H9 (cell line): ENCODE results near the gene C1orf94. TPM values are rescaled to one million over a fixed set of nuclear protein-coding genes. Genes with fewer than 3 reads are reported as not detected.

Source experiments
- DNase-seq: peaks from one replicate; pipeline ENCODE4 v3.0.0-alpha.2; 2017
- H2AFZ ChIP-seq: one replicate; pipeline ENCODE4 v1.6.1; 2013; ENCODE audit warnings: mild to moderate bottlenecking, low read length, control low read depth, moderate library complexity
- H2AK5ac ChIP-seq: 2 replicates; pipeline ENCODE4 v1.6.1; 2013; ENCODE audit warnings: low read length, control low read depth, mixed read lengths; ENCODE audit not compliant: insufficient read length
- H2BK120ac ChIP-seq: one replicate; pipeline ENCODE4 v1.6.1; 2013; ENCODE audit warnings: low read depth, mild to moderate bottlenecking, low read length, control low read depth, inconsistent platforms; ENCODE audit not compliant: poor library complexity, severe bottlenecking
- H2BK12ac ChIP-seq: 2 replicates; pipeline ENCODE4 v1.6.1; 2013; ENCODE audit warnings: low read length, control low read depth, mixed read lengths, low read depth; ENCODE audit not compliant: insufficient read length
- H2BK15ac ChIP-seq: 2 replicates; pipeline ENCODE4 v1.6.1; 2013; ENCODE audit warnings: low read depth, low read length, control low read depth
- H2BK20ac ChIP-seq: one replicate; pipeline ENCODE4 v1.6.1; 2013; ENCODE audit warnings: low read depth, mild to moderate bottlenecking, low read length, control low read depth, inconsistent platforms; ENCODE audit not compliant: poor library complexity, severe bottlenecking
- H2BK5ac ChIP-seq: 2 replicates; pipeline ENCODE4 v1.6.1; 2013; ENCODE audit warnings: low read length, control low read depth, mixed read lengths; ENCODE audit not compliant: insufficient read length
- H3K14ac ChIP-seq: 2 replicates; pipeline ENCODE4 v1.6.1; 2013; ENCODE audit warnings: low read length, control low read depth; ENCODE audit not compliant: insufficient read depth
- H3K18ac ChIP-seq: 2 replicates; pipeline ENCODE4 v1.6.1; 2013; ENCODE audit warnings: low read depth, mild to moderate bottlenecking, mixed read lengths, low read length, control low read depth; ENCODE audit not compliant: insufficient read length
- H3K23ac ChIP-seq: 2 replicates; pipeline ENCODE4 v1.6.1; 2013; ENCODE audit warnings: low read length, control low read depth, mixed read lengths, low read depth; ENCODE audit not compliant: insufficient read length
- H3K23me2 ChIP-seq: 2 replicates; pipeline ENCODE4 v1.6.1; 2013; ENCODE audit warnings: low read depth, mild to moderate bottlenecking, mixed read lengths, low read length, control low read depth; ENCODE audit not compliant: insufficient read length, poor library complexity, severe bottlenecking
- H3K27ac ChIP-seq: 2 replicates; pipeline ENCODE4 v1.5.1; 2013; ENCODE audit warnings: low read length, control low read depth, mixed read lengths, low read depth; ENCODE audit not compliant: insufficient read length
- H3K27me3 ChIP-seq: 2 replicates; pipeline ENCODE4 v1.6.1; 2013; ENCODE audit warnings: low read length, control low read depth, inconsistent platforms; ENCODE audit not compliant: insufficient read depth
- H3K4ac ChIP-seq: 2 replicates; pipeline ENCODE4 v1.6.1; 2013; ENCODE audit warnings: low read depth, mild to moderate bottlenecking, control low read depth, inconsistent platforms, low read length, moderate library complexity
- H3K4me1 ChIP-seq: 2 replicates; pipeline ENCODE4 v1.6.1; 2013; ENCODE audit warnings: low read length, control low read depth, inconsistent platforms; ENCODE audit not compliant: insufficient read depth
- H3K4me2 ChIP-seq: 2 replicates; pipeline ENCODE4 v1.6.1; 2013; ENCODE audit warnings: low read length, control low read depth, mixed read lengths; ENCODE audit not compliant: insufficient read length, insufficient read depth
- H3K56ac ChIP-seq: 2 replicates; pipeline ENCODE4 v1.6.1; 2013; ENCODE audit warnings: low read depth, mild to moderate bottlenecking, mixed read lengths, low read length, control low read depth; ENCODE audit not compliant: insufficient read length
- H3K79me1 ChIP-seq: 2 replicates; pipeline ENCODE4 v1.6.1; 2013; ENCODE audit warnings: low read depth, mild to moderate bottlenecking, moderate library complexity, low read length, control low read depth, inconsistent platforms; ENCODE audit not compliant: insufficient read depth, poor library complexity, severe bottlenecking
- H3K79me2 ChIP-seq: 2 replicates; pipeline ENCODE4 v1.6.1; 2013; ENCODE audit warnings: low read length, control low read depth, inconsistent platforms; ENCODE audit not compliant: insufficient read depth
- H3K9ac ChIP-seq: 2 replicates; pipeline ENCODE4 v1.6.1; 2013; ENCODE audit warnings: low read length, control low read depth, mixed read lengths; ENCODE audit not compliant: insufficient read length; ENCODE audit errors: extremely low read depth
- H3K9me3 ChIP-seq: one replicate; pipeline ENCODE4 v1.6.1; 2013; ENCODE audit warnings: low read depth, low read length, inconsistent platforms; ENCODE audit not compliant: control insufficient read depth
- H3T11ph ChIP-seq: one replicate; pipeline ENCODE4 v1.6.1; 2013; ENCODE audit warnings: mild to moderate bottlenecking, low read length, control low read depth, inconsistent platforms
- H4K20me1 ChIP-seq: one replicate; pipeline ENCODE4 v1.6.1; 2013; ENCODE audit not compliant: control insufficient read depth, insufficient read length, insufficient read depth
- H4K5ac ChIP-seq: 2 replicates; pipeline ENCODE4 v1.6.1; 2013; ENCODE audit warnings: low read depth, mild to moderate bottlenecking, mixed read lengths, low read length, control low read depth; ENCODE audit not compliant: insufficient read length
- H4K8ac ChIP-seq: replicated peaks from 2 replicates; pipeline ENCODE4 v1.6.1; 2013; ENCODE audit warnings: low read length, control low read depth, mixed read lengths, low read depth; ENCODE audit not compliant: insufficient read length
- H4K91ac ChIP-seq: 2 replicates; pipeline ENCODE4 v1.6.1; 2013; ENCODE audit warnings: low read depth, mild to moderate bottlenecking, moderate library complexity, mixed read lengths, low read length, control low read depth; ENCODE audit not compliant: insufficient read length
- H3K27ac Mint-ChIP-seq, 3 experiments: 2 replicates in 2 of 3; 3 replicates in 1 of 3; pipeline ENCODE4 v1.8.0; 2020 to 2021; ENCODE audit warnings: mixed read lengths in 3 of 3, mild to moderate bottlenecking in 1 of 3, moderate library complexity in 1 of 3
- H3K27me3 Mint-ChIP-seq: 2 replicates; pipeline ENCODE4 v1.8.0; 2021; ENCODE audit warnings: low read depth, mild to moderate bottlenecking, moderate library complexity, mixed read lengths
- H3K36me3 Mint-ChIP-seq, 3 experiments: 2 replicates in 2 of 3; 3 replicates in 1 of 3; pipeline ENCODE4 v1.8.0; 2020 to 2021; ENCODE audit warnings: low read depth in 3 of 3, mixed read lengths in 3 of 3; ENCODE audit not compliant: insufficient read depth in 1 of 3
- H3K4me1 Mint-ChIP-seq, 2 experiments: 2 replicates each; pipeline ENCODE4 v1.8.0; 2020; ENCODE audit warnings: mixed read lengths in 2 of 2
- H3K4me3 Mint-ChIP-seq, 2 experiments: 2 replicates in 1 of 2; 3 replicates in 1 of 2; pipeline ENCODE4 v1.8.0; 2020 to 2021; ENCODE audit warnings: mild to moderate bottlenecking in 2 of 2, mixed read lengths in 2 of 2, moderate library complexity in 1 of 2
- H3K9me3 Mint-ChIP-seq, 2 experiments: 2 replicates in 1 of 2; 3 replicates in 1 of 2; pipeline ENCODE4 v1.8.0; 2020; ENCODE audit warnings: mild to moderate bottlenecking in 2 of 2, mixed read lengths in 2 of 2, moderate library complexity in 1 of 2
- CTCF ChIP-seq: fragments of 200-600 bp; sonication (generic); conservative IDR thresholded peaks from 3 replicates; pipeline ENCODE4 v1.8.0; 2021; ENCODE audit warnings: antibody characterized with exemption, mild to moderate bottlenecking
- WGBS: extraction: QIAGEN DNeasy Blood & Tissue Kit; methylation state at CpG from one replicate; pipeline ENCODE4 v1.1.7; 2013; ENCODE audit warnings: missing lambda C conversion rate, low lambda C conversion rate, mixed read lengths; ENCODE audit not compliant: insufficient read length; ENCODE audit errors: extremely low coverage; 5-methylcytosine and 5-hydroxymethylcytosine counted together
- total RNA-seq: library from RNA; stranded (reverse); gene quantifications from 2 replicates; pipeline ENCODE4 v1.2.1, GENCODE V29; 2021

C1orf94 gene
- total RNA-seq, 1 experiment from 2014 or later: 0.98 TPM

GRCh38 chr1:34155860-34156259 is 20.8 kb upstream of the C1orf94 start:
- no peak overlapping the region for H3K56ac ChIP-seq
- no peaks in the 10 kb centered on the region for H3K27me3 ChIP-seq
- no peak overlapping the region for H4K5ac ChIP-seq
- H3K79me1 ChIP-seq: peaks cover 3% of the 10 kb centered on the region
- H2BK120ac ChIP-seq: no peak overlapping the region
- no peak overlapping the region for H4K8ac ChIP-seq
- no peak overlapping the region for H2BK12ac ChIP-seq
- H3K4ac ChIP-seq: no peak overlapping the region
- peaks cover 10 to 25% of the 10 kb centered on the region in 2 experiments for H3K4me1 Mint-ChIP-seq
- no peak for DNase-seq
- no CpG with 5 or more reads among the region's 2 CpGs for WGBS
- H4K20me1 ChIP-seq: no peaks in the 10 kb centered on the region
- no peak overlapping the region for H2BK20ac ChIP-seq
- no peak overlapping the region for H3T11ph ChIP-seq
- no peak overlapping the region for H3K9ac ChIP-seq
- H3K14ac ChIP-seq: no peak overlapping the region
- H3K27ac Mint-ChIP-seq: no peak overlapping the region
- no peaks in the 10 kb centered on the region for H3K9me3 Mint-ChIP-seq
- no peaks in the 10 kb centered on the region for H3K23me2 ChIP-seq
- H3K23ac ChIP-seq: no peak overlapping the region
- no peaks in the 10 kb centered on the region for H3K9me3 ChIP-seq
- H3K4me1 ChIP-seq: no peaks in the 10 kb centered on the region
- peaks cover 7% of the 10 kb centered on the region; the same call in 1 of the 2 replicates for H3K79me2 ChIP-seq
- H4K91ac ChIP-seq: no peak overlapping the region
- no peak overlapping the region for H2AFZ ChIP-seq
- H3K27me3 Mint-ChIP-seq: peaks cover under 1% of the 10 kb centered on the region
- no peak for TF ChIP-seq CTCF
- no peak overlapping the region for H3K27ac ChIP-seq
- no peak overlapping the region for H2AK5ac ChIP-seq
- H2BK5ac ChIP-seq: no peak overlapping the region
- H3K4me3 Mint-ChIP-seq: no peak overlapping the region
- H3K4me2 ChIP-seq: no peak overlapping the region
- H3K36me3 Mint-ChIP-seq: peaks cover 3 to 19% (median 14%) of the 10 kb centered on the region in 3 experiments; a peak in 6 of 7 replicates
- no peak overlapping the region for H2BK15ac ChIP-seq
- H3K18ac ChIP-seq: no peak overlapping the region
